Panc1 (cell line): ENCODE data around the gene AVEN.

ENCODE experiments used
- POLR2AphosphoS5 ChIP-seq: IDR thresholded peaks from 2 replicates; pipeline ENCODE4 v1.6.1; 2012; ENCODE audit warnings: mild to moderate bottlenecking, low read depth, low read length, moderate library complexity
- TCF7L2 ChIP-seq: IDR thresholded peaks from 2 replicates; pipeline ENCODE4 v1.6.1; 2011; ENCODE audit warnings: mild to moderate bottlenecking, low read depth, low read length, inconsistent platforms
- TF ChIP-seq, protein P1 (sequence below): fragments of 450-650 bp; IDR thresholded peaks from 2 replicates; pipeline ENCODE4 v1.5.1; 2017; ENCODE audit warnings: mild to moderate bottlenecking
- TF ChIP-seq, protein P2 (sequence below), 2 experiments: IDR thresholded peaks; 2 replicates each; pipeline ENCODE4 v1.6.1; 2011 to 2012; ENCODE audit warnings: low read depth in 2 of 2, control low read depth in 1 of 2, low read length in 1 of 2, mild to moderate bottlenecking in 1 of 2, moderate library complexity in 1 of 2; ENCODE audit not compliant: insufficient read depth in 1 of 2

DNA sequence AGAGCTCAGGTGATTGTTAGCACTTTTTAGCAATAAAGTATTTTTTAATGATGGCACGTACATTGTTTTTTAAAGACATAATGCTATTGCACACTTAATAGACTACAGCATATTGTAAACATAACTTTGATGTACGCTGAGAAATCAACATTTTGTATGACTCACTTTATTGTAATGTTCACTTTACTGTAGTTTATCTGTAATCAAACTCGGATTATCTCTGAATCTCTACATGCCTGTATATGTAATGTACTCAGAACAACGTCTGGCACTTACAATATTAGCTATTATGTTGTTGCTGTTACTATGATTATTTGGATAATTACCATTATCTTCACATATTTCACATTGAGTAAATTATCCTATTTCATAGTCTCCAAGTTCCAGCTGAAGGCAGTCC, 208.7 kb downstream of the AVEN start:
- TF ChIP-seq, protein P1, sequence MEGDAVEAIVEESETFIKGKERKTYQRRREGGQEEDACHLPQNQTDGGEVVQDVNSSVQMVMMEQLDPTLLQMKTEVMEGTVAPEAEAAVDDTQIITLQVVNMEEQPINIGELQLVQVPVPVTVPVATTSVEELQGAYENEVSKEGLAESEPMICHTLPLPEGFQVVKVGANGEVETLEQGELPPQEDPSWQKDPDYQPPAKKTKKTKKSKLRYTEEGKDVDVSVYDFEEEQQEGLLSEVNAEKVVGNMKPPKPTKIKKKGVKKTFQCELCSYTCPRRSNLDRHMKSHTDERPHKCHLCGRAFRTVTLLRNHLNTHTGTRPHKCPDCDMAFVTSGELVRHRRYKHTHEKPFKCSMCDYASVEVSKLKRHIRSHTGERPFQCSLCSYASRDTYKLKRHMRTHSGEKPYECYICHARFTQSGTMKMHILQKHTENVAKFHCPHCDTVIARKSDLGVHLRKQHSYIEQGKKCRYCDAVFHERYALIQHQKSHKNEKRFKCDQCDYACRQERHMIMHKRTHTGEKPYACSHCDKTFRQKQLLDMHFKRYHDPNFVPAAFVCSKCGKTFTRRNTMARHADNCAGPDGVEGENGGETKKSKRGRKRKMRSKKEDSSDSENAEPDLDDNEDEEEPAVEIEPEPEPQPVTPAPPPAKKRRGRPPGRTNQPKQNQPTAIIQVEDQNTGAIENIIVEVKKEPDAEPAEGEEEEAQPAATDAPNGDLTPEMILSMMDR, result no peak
- TF ChIP-seq, protein P2, sequence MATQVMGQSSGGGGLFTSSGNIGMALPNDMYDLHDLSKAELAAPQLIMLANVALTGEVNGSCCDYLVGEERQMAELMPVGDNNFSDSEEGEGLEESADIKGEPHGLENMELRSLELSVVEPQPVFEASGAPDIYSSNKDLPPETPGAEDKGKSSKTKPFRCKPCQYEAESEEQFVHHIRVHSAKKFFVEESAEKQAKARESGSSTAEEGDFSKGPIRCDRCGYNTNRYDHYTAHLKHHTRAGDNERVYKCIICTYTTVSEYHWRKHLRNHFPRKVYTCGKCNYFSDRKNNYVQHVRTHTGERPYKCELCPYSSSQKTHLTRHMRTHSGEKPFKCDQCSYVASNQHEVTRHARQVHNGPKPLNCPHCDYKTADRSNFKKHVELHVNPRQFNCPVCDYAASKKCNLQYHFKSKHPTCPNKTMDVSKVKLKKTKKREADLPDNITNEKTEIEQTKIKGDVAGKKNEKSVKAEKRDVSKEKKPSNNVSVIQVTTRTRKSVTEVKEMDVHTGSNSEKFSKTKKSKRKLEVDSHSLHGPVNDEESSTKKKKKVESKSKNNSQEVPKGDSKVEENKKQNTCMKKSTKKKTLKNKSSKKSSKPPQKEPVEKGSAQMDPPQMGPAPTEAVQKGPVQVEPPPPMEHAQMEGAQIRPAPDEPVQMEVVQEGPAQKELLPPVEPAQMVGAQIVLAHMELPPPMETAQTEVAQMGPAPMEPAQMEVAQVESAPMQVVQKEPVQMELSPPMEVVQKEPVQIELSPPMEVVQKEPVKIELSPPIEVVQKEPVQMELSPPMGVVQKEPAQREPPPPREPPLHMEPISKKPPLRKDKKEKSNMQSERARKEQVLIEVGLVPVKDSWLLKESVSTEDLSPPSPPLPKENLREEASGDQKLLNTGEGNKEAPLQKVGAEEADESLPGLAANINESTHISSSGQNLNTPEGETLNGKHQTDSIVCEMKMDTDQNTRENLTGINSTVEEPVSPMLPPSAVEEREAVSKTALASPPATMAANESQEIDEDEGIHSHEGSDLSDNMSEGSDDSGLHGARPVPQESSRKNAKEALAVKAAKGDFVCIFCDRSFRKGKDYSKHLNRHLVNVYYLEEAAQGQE (IDR thresholded peaks at IDR 0.05; ENCODE audit: insufficient read depth in 1 of 2, low read depth in 2 of 2, low read length in 1 of 2), result no peak
- TF ChIP-seq POLR2AphosphoS5, result no peak
- TF ChIP-seq TCF7L2, result no peak
